ENCODE results near the gene ZNF106. TPM values are rescaled to one million over a fixed set of nuclear protein-coding genes. Genes with fewer than 3 reads are reported as not detected.

Gene ZNF106
- total RNA-seq, 1 donor from 2014 or later = 92.2 TPM

DNA sequence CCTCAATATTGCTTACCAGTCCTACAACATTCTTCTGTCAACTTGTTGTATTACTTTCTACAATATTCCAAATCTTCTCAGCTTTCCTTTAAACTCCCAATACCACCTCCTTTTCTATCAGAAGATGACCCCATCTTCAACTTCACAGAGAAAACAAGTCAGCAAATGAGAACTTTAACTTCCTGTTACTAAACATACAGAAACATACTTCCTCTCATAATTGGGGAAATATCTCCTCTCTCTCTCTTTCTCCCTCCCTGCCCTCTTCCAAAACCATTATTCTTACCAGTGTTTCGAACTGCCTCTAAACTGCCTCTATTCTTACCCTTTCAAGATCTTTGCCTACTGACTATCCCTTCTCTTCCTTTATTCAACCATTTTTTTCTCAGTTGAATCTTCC, 2.7 kb upstream of the ZNF106 start:
- H3K4me1 ChIP-seq = peaks cover 74% of the 10 kb centered on the region

DNA sequence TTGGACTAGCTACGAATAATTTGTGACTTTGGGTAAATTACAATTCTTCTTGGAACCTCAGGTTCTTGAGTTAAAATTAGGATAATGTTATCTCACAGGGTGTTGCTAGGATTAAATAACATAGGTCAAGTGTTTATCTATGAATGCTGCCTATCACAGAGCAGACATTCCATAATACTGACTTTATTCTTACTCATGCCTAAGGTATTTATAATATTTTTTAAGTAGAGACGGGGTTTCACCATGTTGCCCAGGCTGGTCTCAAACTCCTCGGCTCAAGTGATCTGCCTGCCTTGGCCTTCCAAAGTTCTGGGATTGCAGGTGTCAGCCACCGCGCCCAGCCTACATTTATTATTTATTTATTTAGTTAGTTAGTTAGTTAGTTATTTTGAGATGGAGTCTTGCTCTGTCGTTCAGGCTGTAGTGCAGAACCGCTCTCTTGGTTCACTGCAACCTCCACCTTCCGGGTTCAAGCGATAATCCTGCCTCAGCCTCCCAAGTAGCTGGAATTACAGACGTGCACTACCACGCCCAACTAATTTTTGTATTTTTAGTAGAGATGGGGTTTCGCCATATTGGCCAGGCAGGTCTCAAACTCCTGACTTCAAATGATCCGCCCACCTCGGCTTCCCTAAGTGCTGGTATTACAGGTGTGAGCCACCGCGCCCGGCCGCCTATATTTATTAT, 741 bp upstream of the ZNF106 start:
- DNase-seq (no peak), ATAC-seq (peak; percentile 55 to 74)
- intact Hi-C loops (cut with DNase I) = no loop called here

More for the DNA sequence above, 2.7 kb upstream of the ZNF106 start:
- Histone ChIP-seq H3K27ac (peak overlapping the region; percentile 93), H3K27me3 (ENCODE audit: low read depth) (no peaks in the 10 kb centered on the region), H3K36me3 (no peaks in the 10 kb centered on the region), H3K9me3 (no peaks in the 10 kb centered on the region), H3K4me3 (no peak overlapping the region)
- DNase-seq (no peak), ATAC-seq (no peak)
- TF ChIP-seq, protein P1, sequence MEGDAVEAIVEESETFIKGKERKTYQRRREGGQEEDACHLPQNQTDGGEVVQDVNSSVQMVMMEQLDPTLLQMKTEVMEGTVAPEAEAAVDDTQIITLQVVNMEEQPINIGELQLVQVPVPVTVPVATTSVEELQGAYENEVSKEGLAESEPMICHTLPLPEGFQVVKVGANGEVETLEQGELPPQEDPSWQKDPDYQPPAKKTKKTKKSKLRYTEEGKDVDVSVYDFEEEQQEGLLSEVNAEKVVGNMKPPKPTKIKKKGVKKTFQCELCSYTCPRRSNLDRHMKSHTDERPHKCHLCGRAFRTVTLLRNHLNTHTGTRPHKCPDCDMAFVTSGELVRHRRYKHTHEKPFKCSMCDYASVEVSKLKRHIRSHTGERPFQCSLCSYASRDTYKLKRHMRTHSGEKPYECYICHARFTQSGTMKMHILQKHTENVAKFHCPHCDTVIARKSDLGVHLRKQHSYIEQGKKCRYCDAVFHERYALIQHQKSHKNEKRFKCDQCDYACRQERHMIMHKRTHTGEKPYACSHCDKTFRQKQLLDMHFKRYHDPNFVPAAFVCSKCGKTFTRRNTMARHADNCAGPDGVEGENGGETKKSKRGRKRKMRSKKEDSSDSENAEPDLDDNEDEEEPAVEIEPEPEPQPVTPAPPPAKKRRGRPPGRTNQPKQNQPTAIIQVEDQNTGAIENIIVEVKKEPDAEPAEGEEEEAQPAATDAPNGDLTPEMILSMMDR (IDR thresholded peaks at IDR 0.05) = no peak
- intact Hi-C loops (cut with DNase I) = no loop called here

GRCh38 chr15:42490291-42490670, 660 bp downstream of the ZNF106 start:
- peaks cover 2% of the 10 kb centered on the region for H3K36me3 ChIP-seq
- intact Hi-C loops (cut with DNase I) = no loop called here
- no peaks in the 10 kb centered on the region for H3K27me3 ChIP-seq (ENCODE audit: low read depth)
- no peaks in the 10 kb centered on the region for H3K9me3 ChIP-seq
- DNase-seq = no peak
- TF ChIP-seq, protein P1 (IDR thresholded peaks at IDR 0.05) = no peak
- no peak for ATAC-seq
- peak overlapping the region; percentile 94 for H3K4me3 ChIP-seq
- peak overlapping the region; percentile 97 for H3K27ac ChIP-seq
- H3K4me1 ChIP-seq = peaks cover 59% of the 10 kb centered on the region

More for the DNA sequence above, 741 bp upstream of the ZNF106 start:
- Histone ChIP-seq H3K36me3 (no peaks in the 10 kb centered on the region), H3K9me3 (no peaks in the 10 kb centered on the region), H3K4me1 (peaks cover 67% of the 10 kb centered on the region), H3K4me3 (peak overlapping the region; percentile 94), H3K27ac (peak overlapping the region; percentile 97), H3K27me3 (ENCODE audit: low read depth) (no peaks in the 10 kb centered on the region)
- TF ChIP-seq, protein P1 (IDR thresholded peaks at IDR 0.05) = no peak

- peaks cover 11% of the 10 kb centered on the region for H3K4me1 ChIP-seq
- H3K9me3 ChIP-seq = no peaks in the 10 kb centered on the region
- DNase-seq = no peak
- intact Hi-C loops (cut with DNase I) = no loop called here
- no peak overlapping the region for H3K4me3 ChIP-seq
- no peaks in the 10 kb centered on the region for H3K27me3 ChIP-seq (ENCODE audit: low read depth)
- TF ChIP-seq, protein P1 (IDR thresholded peaks at IDR 0.05) = no peak
- H3K36me3 ChIP-seq = peaks cover 7% of the 10 kb centered on the region
- no peak for ATAC-seq
- H3K27ac ChIP-seq = no peak overlapping the region
These were observed 7.3 kb downstream of the ZNF106 start for GRCh38 chr15:42483677-42484076.

- ATAC-seq (no peak), DNase-seq (no peak)
- intact Hi-C loops (cut with DNase I) = no loop called here
- TF ChIP-seq, protein P1 (IDR thresholded peaks at IDR 0.05) = no peak
- H3K36me3 ChIP-seq = peaks cover 7% of the 10 kb centered on the region
- H3K4me1 ChIP-seq = peaks cover 2% of the 10 kb centered on the region
- no peak overlapping the region for H3K4me3 ChIP-seq
- no peak overlapping the region for H3K27ac ChIP-seq
- H3K9me3 ChIP-seq = no peaks in the 10 kb centered on the region
- no peaks in the 10 kb centered on the region for H3K27me3 ChIP-seq (ENCODE audit: low read depth)
These were observed 8.2 kb downstream of the ZNF106 start for GRCh38 chr15:42482701-42483100.

Data from lower lobe of right lung (tissue), 2 donors.